Measurements from ENCODE around the gene ANTXRL. TPM values are rescaled to one million over a fixed set of nuclear protein-coding genes. Genes with fewer than 3 reads are reported as not detected.

The ANTXRL gene
- total and polyA plus RNA-seq, 2 experiments from 2014 or later, result not detected

GRCh38 chr10:46297406-46298204 is 10.8 kb downstream of the ANTXRL start:
- no peak overlapping the region for H2AFZ ChIP-seq
- TF ChIP-seq CTCF (IDR thresholded peaks at IDR 0.05; ENCODE audit: poor library complexity) (no peak), EZH2 (IDR thresholded peaks at IDR 0.05; ENCODE audit: borderline replicate concordance) (no peak), EZH2phosphoT487 (IDR thresholded peaks at IDR 0.05; ENCODE audit: low read depth, severe bottlenecking, unreplicated experiment) (no peak)
- no peak overlapping the region for H3K4me2 ChIP-seq
- H3K36me3 ChIP-seq (replicated peaks; ENCODE audit: insufficient read depth, low read depth), result no peaks in the 10 kb centered on the region
- no peaks in the 10 kb centered on the region for H3K79me2 ChIP-seq
- no peaks in the 10 kb centered on the region for H3K9me3 ChIP-seq (ENCODE audit: low read depth)
- no peaks in the 10 kb centered on the region for H3K9me2 ChIP-seq (replicated peaks; ENCODE audit: insufficient read depth)
- no peaks in the 10 kb centered on the region for H3K4me1 ChIP-seq (ENCODE audit: insufficient read depth)
- 85% methylated on average over 16 of the region's 16 CpGs for WGBS (ENCODE audit: low lambda C conversion rate, missing lambda C conversion rate)
- DNase-seq (ENCODE audit: low spot score), result no peak
- H4K20me1 ChIP-seq (ENCODE audit: insufficient read depth, poor library complexity, severe bottlenecking), result no peaks in the 10 kb centered on the region
- no peak overlapping the region for H3K27ac ChIP-seq
- H3K27me3 ChIP-seq, result no peaks in the 10 kb centered on the region
- H3K4me3 ChIP-seq, result no peak overlapping the region

GRCh38 chr10:46298477-46299285 is 11.9 kb downstream of the ANTXRL start:
- Histone ChIP-seq H3K27me3 (no peaks in the 10 kb centered on the region), H3K79me2 (no peaks in the 10 kb centered on the region), H4K20me1 (ENCODE audit: insufficient read depth, poor library complexity, severe bottlenecking) (no peaks in the 10 kb centered on the region), H3K4me2 (no peak overlapping the region), H3K9me3 (ENCODE audit: low read depth) (no peaks in the 10 kb centered on the region), H3K36me3 (replicated peaks; ENCODE audit: insufficient read depth, low read depth) (no peaks in the 10 kb centered on the region), H3K9me2 (replicated peaks; ENCODE audit: insufficient read depth) (no peaks in the 10 kb centered on the region), H3K27ac (no peak overlapping the region), H3K4me1 (ENCODE audit: insufficient read depth) (no peaks in the 10 kb centered on the region), H3K4me3 (no peak overlapping the region), H2AFZ (no peak overlapping the region)
- WGBS (ENCODE audit: low lambda C conversion rate, missing lambda C conversion rate), result 94% methylated on average over 9 of the region's 9 CpGs
- TF ChIP-seq CTCF (IDR thresholded peaks at IDR 0.05; ENCODE audit: poor library complexity), result no peak
- no peak for TF ChIP-seq EZH2phosphoT487 (IDR thresholded peaks at IDR 0.05; ENCODE audit: low read depth, severe bottlenecking, unreplicated experiment)
- no peak for TF ChIP-seq EZH2 (IDR thresholded peaks at IDR 0.05; ENCODE audit: borderline replicate concordance)
- no peak for DNase-seq (ENCODE audit: low spot score)

- Histone ChIP-seq H3K27me3 (no peaks in the 10 kb centered on the region), H3K36me3 (replicated peaks; ENCODE audit: insufficient read depth, low read depth) (no peaks in the 10 kb centered on the region), H3K4me1 (ENCODE audit: insufficient read depth) (no peaks in the 10 kb centered on the region), H3K4me2 (no peak overlapping the region), H3K4me3 (no peak overlapping the region), H3K9me2 (replicated peaks; ENCODE audit: insufficient read depth) (no peaks in the 10 kb centered on the region), H3K9me3 (ENCODE audit: low read depth) (no peaks in the 10 kb centered on the region), H3K27ac (no peak overlapping the region), H4K20me1 (ENCODE audit: insufficient read depth, poor library complexity, severe bottlenecking) (no peaks in the 10 kb centered on the region), H3K79me2 (no peaks in the 10 kb centered on the region), H2AFZ (no peak overlapping the region)
- no peak for DNase-seq (ENCODE audit: low spot score)
- no peak for TF ChIP-seq EZH2 (IDR thresholded peaks at IDR 0.05; ENCODE audit: borderline replicate concordance)
- 94% methylated on average over 5 of the region's 5 CpGs for WGBS (ENCODE audit: low lambda C conversion rate, missing lambda C conversion rate)
Measured at GRCh38 chr10:46299286-46299535, 12.4 kb downstream of the ANTXRL start.
